Neural progenitor cell (in vitro differentiated cells): Measurements from ENCODE around the gene FHOD3.

Experiments used
- CTCF ChIP-seq: fragments of 200-600 bp; sonication (generic); IDR thresholded peaks from 2 replicates; pipeline ENCODE4 v1.5.1; 2017; ENCODE audit warnings: antibody characterized with exemption, mild to moderate bottlenecking
- EZH2 ChIP-seq: fragments of 200-600 bp; sonication (generic); IDR thresholded peaks from 2 replicates; pipeline ENCODE4 v1.6.1; 2017; ENCODE audit warnings: antibody characterized with exemption, mild to moderate bottlenecking, moderate library complexity
- EZH2phosphoT487 ChIP-seq: fragments of 200-600 bp; sonication (generic); IDR thresholded peaks from 2 replicates; pipeline ENCODE4 v1.6.1; 2017; ENCODE audit warnings: antibody characterized with exemption

GRCh38 chr18:36442717-36443116 is 145.2 kb downstream of the FHOD3 start:
- TF ChIP-seq CTCF, result no peak
- TF ChIP-seq EZH2phosphoT487, result no peak
- TF ChIP-seq EZH2, result no peak
